GM18868 (cell line): ENCODE measurements around the gene OR2A12.
"Not testable (repeated sequence)": the region's sequence is repeated elsewhere in the genome, so short reads cannot be mapped to it uniquely, and the experiment has no call there.

Experiments used
- ATAC-seq: cut with Tn5 transposase; IDR thresholded peaks from one replicate; pipeline ENCODE4 v1.9.1; 2021; ENCODE audit warnings: mild to moderate bottlenecking, moderate library complexity; ENCODE audit not compliant: unreplicated experiment

Gene OR2A12, protein sequence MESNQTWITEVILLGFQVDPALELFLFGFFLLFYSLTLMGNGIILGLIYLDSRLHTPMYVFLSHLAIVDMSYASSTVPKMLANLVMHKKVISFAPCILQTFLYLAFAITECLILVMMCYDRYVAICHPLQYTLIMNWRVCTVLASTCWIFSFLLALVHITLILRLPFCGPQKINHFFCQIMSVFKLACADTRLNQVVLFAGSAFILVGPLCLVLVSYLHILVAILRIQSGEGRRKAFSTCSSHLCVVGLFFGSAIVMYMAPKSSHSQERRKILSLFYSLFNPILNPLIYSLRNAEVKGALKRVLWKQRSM

DNA sequence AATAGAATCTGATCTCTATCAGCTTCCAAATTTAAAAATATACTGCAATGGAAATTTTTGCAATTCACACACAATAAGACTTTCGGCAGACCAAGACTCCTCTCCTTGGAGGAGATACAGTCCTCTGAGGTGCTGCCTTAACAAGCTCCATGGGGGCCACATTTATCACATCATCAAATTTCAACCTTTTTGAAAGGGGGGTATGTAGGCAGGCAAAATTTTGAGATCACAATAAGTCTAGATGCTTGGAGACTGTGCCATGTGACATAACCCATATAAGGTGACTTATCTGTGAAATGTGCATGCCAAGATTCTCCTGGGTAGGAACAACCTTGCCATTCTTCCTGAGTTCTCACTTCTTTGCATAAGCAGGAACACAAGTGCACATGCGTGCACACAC, at the start of gene OR2A12:
Gene OR2A12, plus strand, starts transcription at position 301 of the 400 bp plus-strand sequence. CDS start 8,830 bp downstream, outside the sequence.
- ATAC-seq, result no peak

DNA sequence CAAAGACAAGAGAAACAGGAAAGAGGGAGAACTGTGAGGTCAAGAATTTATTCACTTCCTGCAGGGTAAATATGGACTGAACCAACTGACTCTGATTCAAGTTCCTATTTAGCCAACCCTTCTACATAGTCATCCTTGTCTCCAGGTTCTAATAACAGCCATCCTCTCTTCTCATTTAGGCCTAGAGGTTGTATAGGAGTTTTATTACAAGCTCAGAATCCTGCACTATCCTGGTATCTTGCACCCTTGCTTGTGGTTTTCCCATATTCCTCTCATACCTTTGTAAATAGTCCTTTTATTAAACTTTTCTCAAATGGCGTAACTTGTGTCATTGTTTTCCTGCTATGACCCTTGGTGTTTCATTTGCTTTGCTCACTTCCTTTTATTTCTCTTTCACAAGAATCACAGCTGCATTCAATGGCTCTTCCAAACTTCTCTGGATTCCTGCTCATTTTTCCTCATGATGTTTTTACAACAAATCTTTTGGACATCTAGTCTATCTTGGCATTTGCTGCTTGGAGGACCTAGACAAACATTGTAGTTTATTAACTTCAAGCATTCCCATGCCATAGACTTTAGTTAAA, 49.7 kb upstream of the OR2A12 start:
- no peak for ATAC-seq

DNA sequence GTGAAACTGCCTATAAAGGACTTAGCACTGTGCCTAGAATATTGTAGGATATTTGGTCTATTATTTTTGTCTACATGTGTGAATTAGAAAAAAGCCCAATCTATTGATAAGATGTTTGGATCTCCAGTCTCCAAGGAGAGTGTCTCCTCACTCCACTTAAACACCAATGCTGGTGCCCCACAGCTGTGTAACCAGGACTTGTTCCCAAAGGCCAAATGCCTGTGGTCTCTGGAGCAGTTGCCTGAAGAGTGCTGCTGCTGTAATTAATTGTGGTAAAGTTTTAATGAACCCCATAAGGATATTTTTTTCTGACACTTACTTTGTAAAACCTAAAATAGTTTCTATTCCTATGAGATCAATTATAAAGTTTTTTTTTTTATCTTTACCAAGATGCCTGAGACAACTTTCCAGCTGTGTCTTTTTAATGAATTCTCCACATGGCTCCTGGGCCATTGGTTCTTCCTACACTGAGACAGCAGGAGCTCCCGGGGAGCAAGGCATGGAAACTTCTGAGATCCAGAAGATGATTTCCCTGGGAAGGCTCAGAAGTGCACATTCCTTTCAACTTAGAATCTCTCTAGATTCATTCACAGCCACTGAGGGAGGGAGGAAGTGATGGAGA, 48.6 kb upstream of the OR2A12 start:
- no peak for ATAC-seq

DNA sequence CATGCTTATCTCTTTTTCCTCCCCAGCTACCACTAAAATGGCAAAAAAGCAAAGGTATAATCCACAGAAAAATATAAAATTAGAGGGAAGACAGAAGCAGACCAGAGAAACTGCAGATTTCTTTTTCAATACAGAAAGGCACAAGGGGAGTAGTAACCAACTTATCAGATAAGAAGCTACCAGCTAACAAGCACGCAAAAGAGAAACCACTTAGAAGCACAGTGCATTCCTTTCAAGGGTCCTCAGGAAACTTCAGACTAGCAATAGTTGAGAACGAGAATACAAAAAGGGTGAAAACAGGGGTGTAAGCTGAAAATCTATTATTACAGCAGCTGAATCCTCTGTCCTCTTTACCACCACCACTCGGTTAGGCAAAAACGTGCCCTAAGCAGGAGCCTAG, 47.2 kb upstream of the OR2A12 start:
- ATAC-seq, result no peak

DNA sequence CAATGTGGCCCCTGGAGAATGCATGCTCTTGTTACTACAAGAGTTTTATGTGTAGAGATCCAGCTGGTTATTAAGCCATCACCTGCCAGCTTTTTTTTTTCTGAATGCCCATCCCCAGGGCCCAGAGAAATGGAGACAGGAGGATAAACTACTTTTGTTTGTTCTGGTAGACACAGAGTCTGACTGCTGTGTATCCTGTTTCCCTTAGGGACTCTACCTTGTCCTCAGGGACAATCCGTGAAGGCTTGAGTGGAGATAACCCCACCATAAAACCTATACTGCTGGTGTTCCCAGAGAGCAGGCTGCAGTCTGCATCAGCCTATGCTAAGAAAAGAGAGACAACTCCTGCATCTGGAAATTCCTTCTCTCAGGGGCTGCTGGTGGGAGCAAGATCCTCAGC, 37.4 kb upstream of the OR2A12 start, which contains the start of gene OR2A5:
Gene OR2A5, plus strand, starts transcription at position 301 of the 400 bp plus-strand sequence. CDS start 1,454 bp downstream, outside the sequence.
- no peak for ATAC-seq

DNA sequence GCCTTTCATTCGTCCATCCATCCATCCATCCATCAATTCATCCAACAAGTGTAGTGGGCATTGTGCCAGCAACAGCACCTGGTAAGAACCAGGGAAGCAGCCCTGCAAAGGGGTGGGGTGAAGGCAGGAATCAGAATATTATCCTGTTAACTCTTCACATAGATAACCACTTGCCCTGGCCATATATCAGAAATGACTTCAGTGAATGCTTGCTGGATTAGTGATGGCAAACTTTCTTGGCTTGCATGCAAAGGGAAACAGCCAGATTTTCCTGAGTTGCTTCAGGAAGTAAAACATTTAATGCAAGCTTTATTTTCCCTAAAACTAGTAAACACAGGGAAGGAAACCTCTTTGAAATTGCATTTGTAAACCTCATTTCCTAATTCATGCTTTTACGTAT, 36.6 kb upstream of the OR2A12 start:
- ATAC-seq, result no peak

DNA sequence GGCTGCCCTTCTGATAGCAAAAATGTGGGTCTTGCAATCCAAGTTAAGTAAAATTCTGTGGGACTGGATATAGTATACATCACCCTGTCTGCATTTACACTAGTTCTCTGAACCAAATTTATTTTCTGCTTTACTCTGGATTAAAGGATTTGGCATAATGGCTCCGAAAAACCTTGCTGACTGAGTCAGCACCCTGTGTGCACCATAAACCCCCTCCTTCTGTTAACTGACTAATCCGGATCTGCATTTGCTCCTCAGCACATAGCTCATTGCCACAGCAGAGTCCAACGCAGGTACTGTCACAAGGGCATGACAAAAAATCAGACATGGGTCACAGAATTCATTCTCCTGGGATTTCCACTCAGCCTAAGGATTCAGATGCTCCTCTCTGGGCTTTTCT, 36.0 kb upstream of the OR2A12 start:
- no peak for ATAC-seq

DNA sequence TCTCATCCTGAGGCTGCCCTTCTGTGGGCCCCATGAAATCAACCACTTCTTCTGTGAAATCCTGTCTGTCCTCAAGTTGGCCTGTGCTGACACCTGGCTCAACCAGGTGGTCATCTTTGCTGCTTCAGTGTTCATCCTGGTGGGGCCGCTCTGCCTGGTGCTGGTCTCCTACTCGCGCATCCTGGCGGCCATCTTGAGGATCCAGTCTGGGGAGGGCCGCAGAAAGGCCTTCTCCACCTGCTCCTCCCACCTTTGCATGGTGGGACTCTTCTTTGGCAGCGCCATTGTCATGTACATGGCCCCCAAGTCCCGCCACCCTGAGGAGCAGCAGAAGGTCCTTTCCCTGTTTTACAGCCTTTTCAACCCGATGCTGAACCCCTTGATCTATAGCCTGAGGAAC, 35.2 kb upstream of the OR2A12 start:
- not testable (repeated sequence) for ATAC-seq

DNA sequence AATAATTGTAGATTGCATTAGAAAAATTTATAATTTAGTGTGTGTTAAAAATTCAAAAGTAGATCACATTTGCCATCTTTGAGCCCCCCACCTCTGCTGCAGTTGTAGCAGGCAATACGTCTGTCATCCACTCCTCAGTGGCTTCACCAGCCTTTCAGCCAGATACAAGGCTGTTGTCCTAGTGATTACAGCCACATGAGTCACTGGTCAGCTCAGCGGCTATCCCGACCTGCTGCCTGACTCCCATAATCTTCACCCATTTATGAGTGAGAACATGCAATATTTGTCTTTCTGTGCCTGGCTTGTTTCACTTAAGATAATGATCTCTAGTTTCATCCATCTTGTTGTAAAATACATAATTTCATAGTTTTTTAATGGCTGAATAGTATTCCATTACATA, 28.1 kb upstream of the OR2A12 start:
- ATAC-seq, result no peak

DNA sequence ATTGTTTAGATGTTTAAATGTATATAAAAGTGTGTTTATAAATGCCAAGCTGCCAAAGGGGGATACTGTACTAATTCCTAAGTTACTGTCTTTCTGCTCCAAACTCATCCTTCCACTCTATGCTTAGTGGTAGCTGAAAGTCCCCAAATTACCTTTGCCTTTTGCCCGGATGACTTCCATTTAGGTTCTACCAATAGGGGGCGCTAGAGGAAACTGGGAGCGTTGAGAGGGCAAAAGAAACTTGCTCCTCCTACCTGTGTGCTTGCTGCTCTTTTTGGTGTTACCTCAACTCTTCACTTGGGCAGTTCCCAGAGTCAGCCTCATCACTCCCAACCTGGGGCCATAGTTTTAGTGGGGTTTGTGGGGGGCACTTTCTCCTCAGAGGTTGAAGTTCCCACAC, 22.4 kb upstream of the OR2A12 start:
- ATAC-seq, result no peak

DNA sequence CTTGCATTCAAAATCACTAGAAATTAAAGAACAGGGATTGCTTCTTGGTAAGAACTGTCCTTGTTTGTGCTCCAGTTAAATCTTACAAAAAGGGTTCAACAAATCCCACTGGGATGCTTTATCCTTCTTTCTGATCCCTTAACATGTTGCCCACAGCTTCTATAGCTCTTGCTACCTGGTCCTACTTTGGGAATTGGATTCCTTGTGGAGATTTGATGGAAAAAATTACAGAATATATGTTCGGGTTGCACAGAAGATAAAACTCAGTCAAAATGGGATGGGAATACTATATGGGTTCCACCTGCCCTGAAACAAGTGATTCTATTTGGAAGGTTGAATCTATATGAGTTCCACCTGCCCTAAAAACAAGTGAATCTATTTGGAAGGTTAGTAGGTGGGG, 16.6 kb upstream of the OR2A12 start, which contains the start of gene OR2A25:
Gene OR2A25, plus strand, starts transcription at position 301 of the 400 bp plus-strand sequence. CDS start 4,409 bp downstream, outside the sequence.
- ATAC-seq, result no peak

DNA sequence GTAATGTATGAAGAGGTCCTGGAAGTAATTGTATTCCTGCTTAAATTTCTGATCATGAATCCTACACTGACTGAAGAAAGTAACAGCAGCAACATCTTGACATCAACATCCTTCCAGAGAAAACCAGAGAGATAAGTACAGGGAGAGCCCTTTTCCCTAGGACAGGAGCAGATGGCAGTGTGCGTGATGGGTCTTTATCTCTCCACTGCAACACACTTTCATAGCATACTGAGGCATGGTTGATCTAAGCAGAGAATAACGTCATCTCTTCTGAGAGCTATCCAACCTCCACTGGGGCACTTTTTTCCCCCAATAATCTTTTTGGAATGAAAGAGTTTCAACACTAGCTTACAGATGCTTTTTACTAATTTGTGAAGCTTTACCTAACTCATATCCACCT, 16.1 kb upstream of the OR2A12 start:
- ATAC-seq, result no peak

DNA sequence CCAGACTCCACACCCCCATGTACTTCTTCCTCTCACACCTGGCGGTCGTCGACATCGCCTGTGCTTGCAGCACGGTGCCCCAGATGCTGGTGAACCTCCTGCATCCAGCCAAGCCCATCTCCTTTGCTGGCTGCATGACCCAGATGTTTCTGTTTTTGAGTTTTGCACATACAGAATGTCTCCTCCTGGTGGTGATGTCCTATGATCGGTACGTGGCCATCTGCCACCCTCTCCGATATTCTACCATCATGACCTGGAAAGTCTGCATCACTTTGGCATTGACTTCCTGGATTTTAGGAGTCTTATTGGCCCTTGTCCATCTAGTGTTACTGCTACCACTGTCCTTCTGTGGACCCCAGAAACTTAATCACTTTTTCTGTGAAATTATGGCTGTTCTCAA, 11.7 kb upstream of the OR2A12 start:
- ATAC-seq, result no peak

DNA sequence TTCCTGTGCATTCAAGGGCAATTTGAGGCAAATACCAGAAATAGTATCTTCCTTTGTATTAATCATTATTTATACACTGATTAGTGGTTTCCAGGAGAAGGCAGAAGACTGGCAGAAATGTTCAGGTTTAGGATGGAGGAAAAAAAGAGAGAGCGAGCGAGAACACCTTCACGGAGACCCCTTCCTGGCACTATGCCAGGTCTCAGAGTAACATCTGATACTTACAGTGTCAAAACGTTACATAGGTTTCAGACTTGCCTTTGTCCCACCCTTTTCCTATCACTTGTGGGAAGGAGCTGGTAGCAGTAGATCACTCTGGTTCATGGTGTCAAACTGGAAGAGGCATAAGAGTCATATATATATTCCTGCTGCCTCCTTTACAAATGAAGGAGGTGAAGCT, 652 bp downstream of the OR2A12 start:
- ATAC-seq, result no peak

DNA sequence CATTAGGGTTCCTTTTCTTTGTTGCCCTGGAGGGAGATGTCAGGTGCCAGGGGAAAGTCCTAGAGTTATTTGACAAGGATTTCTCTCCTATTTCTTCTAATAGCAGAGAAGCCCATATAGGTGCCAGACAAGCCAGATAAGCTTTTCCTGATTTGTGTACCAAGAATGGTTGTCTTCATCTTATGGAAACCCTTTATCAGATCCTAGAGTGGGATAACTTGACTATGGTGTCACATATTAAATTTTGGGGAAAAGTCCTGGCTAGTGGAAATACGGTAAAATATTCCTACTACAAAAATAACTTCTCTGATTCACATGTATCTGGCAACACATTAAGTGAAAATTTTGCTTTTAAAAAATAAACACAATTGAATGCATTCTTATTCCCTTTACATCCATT, 1.2 kb downstream of the OR2A12 start:
- ATAC-seq, result no peak

DNA sequence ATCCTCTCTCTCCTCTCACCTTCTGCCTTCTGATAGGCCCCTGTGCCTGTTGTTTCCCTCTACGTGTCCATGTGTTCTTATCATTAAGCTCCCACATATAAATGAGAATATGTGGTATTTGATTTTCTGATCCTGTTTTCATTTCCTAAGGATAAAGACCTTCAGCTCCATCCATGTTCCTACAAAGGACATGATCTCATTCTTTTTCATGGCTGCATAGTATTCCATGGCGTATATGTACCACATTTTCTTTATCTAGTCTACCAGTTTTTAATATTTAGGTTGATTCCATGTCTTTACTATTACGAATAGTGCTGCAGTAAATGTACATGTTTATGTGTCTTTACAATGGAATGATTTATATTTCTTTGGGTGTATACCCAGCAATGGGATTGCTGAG, 4.6 kb downstream of the OR2A12 start:
- ATAC-seq, result no peak

DNA sequence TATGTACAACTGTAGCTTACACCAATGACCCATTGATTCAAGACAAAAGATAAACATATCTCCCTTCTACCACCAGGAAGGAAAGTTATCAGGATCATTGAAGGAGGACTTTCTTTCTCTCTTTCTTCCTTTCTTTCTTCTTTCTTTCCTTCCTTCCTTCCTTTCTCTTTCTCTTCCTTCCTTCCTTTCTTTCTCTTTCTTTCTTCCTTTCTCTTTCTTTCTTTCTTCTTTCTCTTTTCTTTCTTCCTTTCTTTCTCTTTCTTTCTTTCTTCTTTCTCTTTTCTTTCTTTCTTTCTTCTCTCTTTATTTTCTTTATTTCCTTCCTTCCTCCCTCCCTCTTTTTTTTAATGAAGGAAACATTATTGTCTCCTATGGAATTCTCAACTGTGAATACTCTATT, 12.7 kb downstream of the OR2A12 start:
- no peak for ATAC-seq

DNA sequence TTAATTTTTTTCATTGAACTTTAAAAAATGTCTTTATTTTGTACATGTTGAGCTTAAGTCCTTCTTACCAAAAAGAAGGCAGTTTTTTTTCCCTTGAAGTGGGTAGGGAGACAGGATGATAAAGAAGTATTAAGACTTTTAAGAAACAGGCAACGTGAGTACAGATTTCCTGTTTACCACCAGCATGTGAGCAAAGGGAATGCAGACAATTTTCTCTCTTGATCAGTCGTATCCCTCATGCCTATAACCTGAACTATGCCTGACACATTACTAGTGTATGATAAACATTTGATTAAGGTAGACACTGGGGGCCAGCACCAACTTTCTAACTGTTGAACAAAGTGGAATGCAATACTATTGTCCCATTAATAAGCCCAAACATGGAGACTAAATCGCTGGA, 14.5 kb downstream of the OR2A12 start:
- ATAC-seq, result no peak

DNA sequence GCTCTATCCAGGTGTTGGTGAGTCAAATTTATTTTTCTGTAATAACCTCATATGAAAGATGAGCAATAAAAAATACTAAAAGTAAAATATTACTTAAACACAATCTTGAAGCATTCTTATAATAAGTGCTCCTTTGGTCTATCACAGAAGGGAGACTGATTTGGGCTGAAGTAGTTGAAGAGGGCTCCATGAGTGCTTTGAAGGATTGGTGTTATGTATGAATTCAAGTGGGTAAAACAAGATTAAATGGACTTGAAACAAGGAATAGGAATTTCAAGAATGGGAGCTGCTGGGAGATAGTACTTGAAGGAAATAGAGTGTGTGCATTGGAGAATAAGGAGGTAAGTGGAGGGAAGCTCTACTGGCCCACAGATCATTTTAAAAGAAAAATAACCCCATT, 16.0 kb downstream of the OR2A12 start:
- ATAC-seq, result no peak

DNA sequence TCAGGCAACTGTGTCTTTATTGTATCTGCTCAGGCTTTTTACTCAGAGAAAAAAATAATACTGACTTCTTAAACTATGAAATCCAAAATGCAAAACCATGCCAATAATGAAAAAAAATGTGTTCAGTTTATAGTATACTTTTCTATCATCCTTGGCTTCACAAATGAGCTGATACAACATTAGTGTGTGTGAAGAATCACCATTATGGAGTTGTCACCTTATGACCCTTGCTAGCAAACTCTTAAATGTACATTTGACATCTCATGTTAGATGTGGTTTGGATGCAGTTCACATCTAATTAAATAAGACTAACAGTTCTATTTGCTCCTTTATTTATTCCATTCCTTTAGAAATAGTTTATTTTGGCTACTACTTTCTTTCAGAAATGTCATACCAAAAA, 19.1 kb downstream of the OR2A12 start:
- ATAC-seq, result no peak

DNA sequence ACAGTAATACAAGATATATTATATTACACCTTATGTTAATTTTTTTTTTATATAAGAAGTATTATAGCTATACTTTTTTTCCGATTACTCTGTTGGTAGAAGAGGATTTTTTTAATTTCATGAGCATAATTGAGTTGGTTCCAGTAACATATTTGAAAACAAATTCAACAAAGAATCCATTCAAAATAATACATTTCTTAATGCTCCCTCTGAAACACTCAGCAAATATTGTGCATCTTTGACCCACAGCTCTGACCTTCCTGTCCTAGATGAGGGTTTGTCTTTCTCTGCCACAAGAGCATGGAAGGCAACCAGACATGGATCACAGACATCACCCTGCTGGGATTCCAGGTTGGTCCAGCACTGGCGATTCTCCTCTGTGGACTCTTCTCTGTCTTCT, 23.2 kb downstream of the OR2A12 start, which contains the start of gene OR2A2:
Gene OR2A2, plus strand, starts transcription at position 301 of the 400 bp plus-strand sequence. Its CDS starts 0 bp downstream, at position 301.
- no peak for ATAC-seq

DNA sequence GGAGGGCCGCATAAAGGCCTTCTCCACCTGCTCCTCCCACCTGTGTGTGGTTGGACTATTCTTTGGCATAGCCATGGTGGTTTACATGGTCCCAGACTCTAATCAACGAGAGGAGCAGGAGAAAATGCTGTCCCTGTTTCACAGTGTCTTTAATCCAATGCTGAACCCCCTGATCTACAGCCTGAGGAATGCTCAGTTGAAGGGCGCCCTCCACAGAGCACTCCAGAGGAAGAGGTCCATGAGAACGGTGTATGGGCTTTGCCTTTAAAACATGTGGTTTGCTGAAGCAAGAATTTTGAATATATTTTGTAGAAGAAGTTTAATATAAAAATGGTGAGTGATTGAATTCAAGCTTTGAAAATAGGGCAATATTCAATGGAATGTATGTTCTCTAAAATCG, 24.2 kb downstream of the OR2A12 start:
- no peak for ATAC-seq
